ENCODE measurements around the gene ITGAE.

ITGAE gene

DNA sequence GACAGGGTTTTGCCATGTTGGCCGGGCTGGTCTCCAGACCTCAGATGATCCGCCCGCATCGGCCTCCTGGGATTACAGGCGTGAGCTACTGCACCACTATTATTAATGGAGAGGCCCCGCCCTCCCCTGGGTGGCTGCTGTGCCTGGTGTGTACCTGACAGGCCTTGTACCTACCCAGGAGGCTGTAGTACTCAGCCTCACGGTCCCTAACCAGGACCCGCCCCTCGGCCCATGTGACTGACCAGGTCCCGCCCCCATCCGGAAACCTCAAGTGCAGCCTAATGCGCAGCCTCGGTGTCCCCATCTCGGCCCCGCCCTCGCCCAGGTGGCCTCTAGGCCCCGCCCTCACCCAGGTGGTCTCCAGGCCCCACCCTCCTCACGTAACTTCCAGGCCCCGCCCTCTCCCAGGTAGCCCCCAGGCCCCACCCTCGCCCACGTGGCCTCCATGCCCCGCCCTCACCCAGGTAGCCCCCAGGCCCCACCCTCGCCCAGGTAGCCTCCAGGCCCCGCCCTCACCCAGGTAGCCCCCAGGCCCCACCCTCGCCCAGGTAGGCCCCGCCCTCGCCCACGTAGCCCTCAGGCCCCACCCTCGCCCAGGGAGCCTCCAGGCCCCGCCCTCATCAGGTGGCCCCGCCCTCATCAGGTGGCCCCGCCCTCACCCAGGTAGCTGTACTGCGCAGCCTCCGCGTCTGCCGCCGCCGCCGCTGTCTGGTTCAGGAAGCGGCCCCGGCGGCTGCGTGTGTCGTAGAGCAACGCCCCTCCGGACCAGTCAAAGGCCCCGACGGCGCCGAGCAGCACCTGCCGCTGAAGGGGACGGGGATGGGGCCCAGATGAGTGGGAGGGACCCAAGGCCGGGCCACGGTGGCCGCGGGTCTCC lies 46.3 kb downstream of the ITGAE start:
- H2AFZ ChIP-seq (ENCODE audit: low read depth, low read length) = no peak overlapping the region
- no peak overlapping the region for H3K4me3 ChIP-seq (ENCODE audit: insufficient read depth in 1 of 2, low read depth in 1 of 2, low read length in 2 of 2)
- no peak overlapping the region for H3K23ac ChIP-seq (ENCODE audit: low read length in 2 of 2)
- peaks cover 9% of the 10 kb centered on the region for H3K4me1 ChIP-seq (ENCODE audit: control insufficient read depth, insufficient read depth, low read depth, low read length)
- WGBS = 10% methylated on average over 46 of the region's 56 CpGs
- H2BK15ac ChIP-seq (ENCODE audit: low read depth, poor library complexity, severe bottlenecking) = no peak overlapping the region
- no peak overlapping the region for H3K4ac ChIP-seq (ENCODE audit: low read depth in 1 of 2, low read length in 2 of 2)
- H3K4me2 ChIP-seq (ENCODE audit: low read length, poor library complexity, severe bottlenecking) = peak overlapping the region; percentile 53
- peaks cover 17 to 53% of the 10 kb centered on the region in 2 experiments for H3K27me3 ChIP-seq (ENCODE audit: control insufficient read depth in 1 of 2, insufficient read depth in 1 of 2, low read length in 2 of 2)
- no peak overlapping the region for H3K18ac ChIP-seq (ENCODE audit: low read depth in 1 of 2, low read length in 2 of 2)
- no peak overlapping the region for H2BK5ac ChIP-seq (ENCODE audit: low read depth, low read length, poor library complexity, severe bottlenecking)
- no peak overlapping the region for H2BK12ac ChIP-seq (ENCODE audit: low read length in 2 of 2)
- peak overlapping the region; percentile 7 for H4K8ac ChIP-seq (ENCODE audit: low read length)
- DNase-seq = no peak
- peaks cover 5% of the 10 kb centered on the region for H3K9me3 ChIP-seq (ENCODE audit: control insufficient read depth, low read length)
- H3K36me3 ChIP-seq (ENCODE audit: control insufficient read depth in 1 of 2, insufficient read depth in 2 of 2, low read depth in 1 of 2, low read length in 2 of 2) = no peaks in the 10 kb centered on the region
- H2BK120ac ChIP-seq (ENCODE audit: low read depth, low read length) = no peak overlapping the region
- no peak overlapping the region for H3K27ac ChIP-seq (ENCODE audit: low read length, poor library complexity, severe bottlenecking)
- H3K79me1 ChIP-seq (replicated peaks; ENCODE audit: low read length, poor library complexity, severe bottlenecking) = no peaks in the 10 kb centered on the region
- no peak overlapping the region for H3K9ac ChIP-seq (ENCODE audit: low read length)
- H2AK5ac ChIP-seq (ENCODE audit: low read length, severe bottlenecking) = no peak overlapping the region
- H3K14ac ChIP-seq (ENCODE audit: low read length in 2 of 2) = no peak overlapping the region
- no peak overlapping the region for H4K91ac ChIP-seq (ENCODE audit: low read length)

DNA sequence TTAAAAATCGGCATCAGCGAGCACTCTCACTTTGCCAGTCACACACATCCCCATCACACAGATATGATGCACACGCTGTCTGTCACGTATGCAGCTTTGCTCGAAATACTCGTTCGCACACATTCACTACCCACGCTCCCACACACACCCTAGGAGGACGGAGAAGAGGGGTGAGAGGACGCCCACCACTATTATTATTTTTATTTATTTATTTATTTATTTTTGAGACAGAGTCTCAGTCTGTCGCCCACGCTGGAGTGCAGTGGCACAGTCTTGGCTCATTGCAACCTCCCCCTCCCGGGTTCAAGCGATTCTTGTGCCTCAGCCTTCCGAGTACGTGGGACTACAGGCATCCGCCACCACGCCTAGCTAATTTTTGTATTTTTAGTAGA lies 46.9 kb downstream of the ITGAE start:
- WGBS = 92% methylated on average over 15 of the region's 18 CpGs
- Histone ChIP-seq H3K27me3 (ENCODE audit: control insufficient read depth in 1 of 2, insufficient read depth in 1 of 2, low read length in 2 of 2) (peaks cover 17 to 50% of the 10 kb centered on the region in 2 experiments), H2BK120ac (ENCODE audit: low read depth, low read length) (no peak overlapping the region), H3K79me1 (replicated peaks; ENCODE audit: low read length, poor library complexity, severe bottlenecking) (no peaks in the 10 kb centered on the region), H3K4me1 (ENCODE audit: control insufficient read depth, insufficient read depth, low read depth, low read length) (peaks cover 9% of the 10 kb centered on the region), H3K36me3 (ENCODE audit: control insufficient read depth in 1 of 2, insufficient read depth in 2 of 2, low read depth in 1 of 2, low read length in 2 of 2) (no peaks in the 10 kb centered on the region), H3K4me3 (ENCODE audit: insufficient read depth in 1 of 2, low read depth in 1 of 2, low read length in 2 of 2) (no peak overlapping the region), H4K8ac (ENCODE audit: low read length) (no peak overlapping the region), H2BK15ac (ENCODE audit: low read depth, poor library complexity, severe bottlenecking) (no peak overlapping the region), H2AFZ (ENCODE audit: low read depth, low read length) (no peak overlapping the region), H3K9me3 (ENCODE audit: control insufficient read depth, low read length) (no peaks in the 10 kb centered on the region), H3K27ac (ENCODE audit: low read length, poor library complexity, severe bottlenecking) (no peak overlapping the region), H3K18ac (ENCODE audit: low read depth in 1 of 2, low read length in 2 of 2) (no peak overlapping the region), H2AK5ac (ENCODE audit: low read length, severe bottlenecking) (no peak overlapping the region), H2BK12ac (ENCODE audit: low read length in 2 of 2) (no peak overlapping the region), H3K4me2 (ENCODE audit: low read length, poor library complexity, severe bottlenecking) (no peak overlapping the region), H4K91ac (ENCODE audit: low read length) (no peak overlapping the region), H3K14ac (ENCODE audit: low read length in 2 of 2) (no peak overlapping the region), H3K9ac (ENCODE audit: low read length) (no peak overlapping the region), H3K23ac (ENCODE audit: low read length in 2 of 2) (no peak overlapping the region), H3K4ac (ENCODE audit: low read depth in 1 of 2, low read length in 2 of 2) (no peak overlapping the region), H2BK5ac (ENCODE audit: low read depth, low read length, poor library complexity, severe bottlenecking) (no peak overlapping the region)
- DNase-seq = no peak

GRCh38 chr17:3753624-3754023 lies 47.4 kb downstream of the ITGAE start:
- Histone ChIP-seq H3K4me2 (ENCODE audit: low read length, poor library complexity, severe bottlenecking) (no peak overlapping the region), H2AFZ (ENCODE audit: low read depth, low read length) (no peak overlapping the region), H2BK12ac (ENCODE audit: low read length in 2 of 2) (no peak overlapping the region), H3K23ac (ENCODE audit: low read length in 2 of 2) (no peak overlapping the region), H4K91ac (ENCODE audit: low read length) (no peak overlapping the region), H3K4me3 (ENCODE audit: insufficient read depth in 1 of 2, low read depth in 1 of 2, low read length in 2 of 2) (no peak overlapping the region), H3K27me3 (ENCODE audit: control insufficient read depth in 1 of 2, insufficient read depth in 1 of 2, low read length in 2 of 2) (peaks cover 17 to 54% of the 10 kb centered on the region in 2 experiments), H2BK15ac (ENCODE audit: low read depth, poor library complexity, severe bottlenecking) (no peak overlapping the region), H2BK5ac (ENCODE audit: low read depth, low read length, poor library complexity, severe bottlenecking) (no peak overlapping the region), H3K9ac (ENCODE audit: low read length) (no peak overlapping the region), H3K4ac (ENCODE audit: low read depth in 1 of 2, low read length in 2 of 2) (no peak overlapping the region), H3K14ac (ENCODE audit: low read length in 2 of 2) (no peak overlapping the region), H2BK120ac (ENCODE audit: low read depth, low read length) (no peak overlapping the region), H3K9me3 (ENCODE audit: control insufficient read depth, low read length) (no peaks in the 10 kb centered on the region), H3K27ac (ENCODE audit: low read length, poor library complexity, severe bottlenecking) (no peak overlapping the region), H3K18ac (ENCODE audit: low read depth in 1 of 2, low read length in 2 of 2) (no peak overlapping the region), H3K79me1 (replicated peaks; ENCODE audit: low read length, poor library complexity, severe bottlenecking) (no peaks in the 10 kb centered on the region), H3K4me1 (ENCODE audit: control insufficient read depth, insufficient read depth, low read depth, low read length) (peaks cover 9% of the 10 kb centered on the region), H2AK5ac (ENCODE audit: low read length, severe bottlenecking) (no peak overlapping the region), H3K36me3 (ENCODE audit: control insufficient read depth in 1 of 2, insufficient read depth in 2 of 2, low read depth in 1 of 2, low read length in 2 of 2) (no peaks in the 10 kb centered on the region), H4K8ac (ENCODE audit: low read length) (no peak overlapping the region)
- 81% methylated on average over 11 of the region's 12 CpGs for WGBS
- DNase-seq = no peak

- no peak overlapping the region for H3K9ac ChIP-seq (ENCODE audit: low read length)
- H3K79me1 ChIP-seq (replicated peaks; ENCODE audit: low read length, poor library complexity, severe bottlenecking) = no peaks in the 10 kb centered on the region
- H3K4ac ChIP-seq (ENCODE audit: low read depth in 1 of 2, low read length in 2 of 2) = no peak overlapping the region
- H3K18ac ChIP-seq (ENCODE audit: low read depth in 1 of 2, low read length in 2 of 2) = no peak overlapping the region
- no peaks in the 10 kb centered on the region for H3K9me3 ChIP-seq (ENCODE audit: control insufficient read depth, low read length)
- H2AK5ac ChIP-seq (ENCODE audit: low read length, severe bottlenecking) = no peak overlapping the region
- no peak overlapping the region for H2AFZ ChIP-seq (ENCODE audit: low read depth, low read length)
- H3K4me1 ChIP-seq (ENCODE audit: control insufficient read depth, insufficient read depth, low read depth, low read length) = peaks cover 9% of the 10 kb centered on the region
- H3K14ac ChIP-seq (ENCODE audit: low read length in 2 of 2) = no peak overlapping the region
- no peak overlapping the region for H3K27ac ChIP-seq (ENCODE audit: low read length, poor library complexity, severe bottlenecking)
- no peak overlapping the region for H4K91ac ChIP-seq (ENCODE audit: low read length)
- 94% methylated on average over 15 of the region's 15 CpGs for WGBS
- no peak overlapping the region for H2BK15ac ChIP-seq (ENCODE audit: low read depth, poor library complexity, severe bottlenecking)
- no peak overlapping the region for H2BK12ac ChIP-seq (ENCODE audit: low read length in 2 of 2)
- H2BK120ac ChIP-seq (ENCODE audit: low read depth, low read length) = no peak overlapping the region
- no peaks in the 10 kb centered on the region for H3K36me3 ChIP-seq (ENCODE audit: control insufficient read depth in 1 of 2, insufficient read depth in 2 of 2, low read depth in 1 of 2, low read length in 2 of 2)
- no peak overlapping the region for H3K23ac ChIP-seq (ENCODE audit: low read length in 2 of 2)
- peaks cover 11 to 59% of the 10 kb centered on the region in 2 experiments for H3K27me3 ChIP-seq (ENCODE audit: control insufficient read depth in 1 of 2, insufficient read depth in 1 of 2, low read length in 2 of 2)
- no peak overlapping the region for H2BK5ac ChIP-seq (ENCODE audit: low read depth, low read length, poor library complexity, severe bottlenecking)
- H3K4me2 ChIP-seq (ENCODE audit: low read length, poor library complexity, severe bottlenecking) = no peak overlapping the region
- H4K8ac ChIP-seq (ENCODE audit: low read length) = no peak overlapping the region
- H3K4me3 ChIP-seq (ENCODE audit: insufficient read depth in 1 of 2, low read depth in 1 of 2, low read length in 2 of 2) = no peak overlapping the region
- DNase-seq = no peak
Observed at GRCh38 chr17:3751836-3752235, 49.2 kb downstream of the ITGAE start.

Data from mesenchymal stem cell (in vitro differentiated cells and primary cell).